Thymus (tissue), 11 donors: ENCODE data around the gene ATP5PO. TPM values are rescaled to one million over a fixed set of nuclear protein-coding genes. Genes with fewer than 3 reads are reported as not detected.

Source experiments
- DNase-seq, 9 donors: peaks; one replicate each; pipeline ENCODE4 v3.0.0-alpha.2; 2013; ENCODE audit warnings: low spot score in 9 of 9, low read depth in 6 of 9, missing footprints in 1 of 9
- H3K27ac ChIP-seq, 2 donors: one replicate each; pipeline ENCODE4 v1.5.1; 2013; ENCODE audit warnings: control low read depth in 1 of 2, low read depth in 1 of 2, low read length in 1 of 2, mild to moderate bottlenecking in 1 of 2, moderate library complexity in 1 of 2
- H3K27me3 ChIP-seq, 2 donors: one replicate each; pipeline ENCODE4 v1.5.1; 2013; ENCODE audit warnings: low read length in 1 of 2; ENCODE audit not compliant: control insufficient read depth in 2 of 2, insufficient read depth in 1 of 2
- H3K36me3 ChIP-seq, 2 donors: one replicate each; pipeline ENCODE4 v1.5.1; 2013; ENCODE audit warnings: low read length in 1 of 2, mild to moderate bottlenecking in 1 of 2, moderate library complexity in 1 of 2; ENCODE audit not compliant: control insufficient read depth in 2 of 2, insufficient read depth in 2 of 2
- H3K4me1 ChIP-seq, 2 donors: one replicate each; pipeline ENCODE4 v1.5.1; 2013; ENCODE audit warnings: low read length in 2 of 2; ENCODE audit not compliant: control insufficient read depth in 2 of 2, insufficient read depth in 2 of 2
- H3K4me3 ChIP-seq, 2 donors: one replicate each; pipeline ENCODE4 v1.5.1; 2013; ENCODE audit warnings: low read length in 2 of 2, control low read depth in 1 of 2, mild to moderate bottlenecking in 1 of 2
- H3K9me3 ChIP-seq, 2 donors: one replicate each; pipeline ENCODE4 v1.5.1; 2013; ENCODE audit warnings: low read length in 1 of 2, mild to moderate bottlenecking in 1 of 2; ENCODE audit not compliant: control insufficient read depth in 2 of 2, insufficient read depth in 1 of 2
- WGBS: extraction: QIAGEN DNeasy Blood & Tissue Kit; methylation state at CpG from one replicate; pipeline ENCODE4 v1.1.7; 2013; 5-methylcytosine and 5-hydroxymethylcytosine counted together
- polyA plus RNA-seq: library from polyadenylated mRNA; stranded (reverse); fragments of 200-250 nt; gene quantifications from one replicate; pipeline ENCODE4 v1.2.3, GENCODE V29; 2013
- total RNA-seq: library from RNA; stranded (reverse); fragments of 120-200 nt; gene quantifications from one replicate; pipeline ENCODE4 v1.2.4, GENCODE V29; 2013
- donor health status: healthy.

Gene ATP5PO
- total and polyA plus RNA-seq, 2 donors = 252 to 294 TPM

DNA sequence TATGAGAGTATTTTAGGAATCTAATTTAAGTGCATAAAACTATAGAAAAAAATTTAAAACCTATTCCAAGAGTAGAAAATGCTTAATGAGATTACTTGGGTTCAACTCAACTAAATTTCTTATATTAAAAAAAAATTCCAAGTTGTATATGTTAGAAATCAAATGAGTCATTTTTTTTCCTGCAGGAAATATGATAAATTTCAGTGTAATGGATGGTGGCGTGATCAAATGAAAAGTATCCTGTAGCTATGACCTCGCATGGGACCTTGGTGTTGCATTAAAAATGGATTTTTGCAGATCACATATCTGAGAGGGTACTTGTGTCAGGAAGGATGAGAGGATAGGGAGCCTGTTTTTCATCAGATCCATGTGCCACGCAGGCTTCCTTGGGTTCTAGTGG, 17.9 kb downstream of the ATP5PO start:
- no peaks in the 10 kb centered on the region for H3K9me3 ChIP-seq

DNA sequence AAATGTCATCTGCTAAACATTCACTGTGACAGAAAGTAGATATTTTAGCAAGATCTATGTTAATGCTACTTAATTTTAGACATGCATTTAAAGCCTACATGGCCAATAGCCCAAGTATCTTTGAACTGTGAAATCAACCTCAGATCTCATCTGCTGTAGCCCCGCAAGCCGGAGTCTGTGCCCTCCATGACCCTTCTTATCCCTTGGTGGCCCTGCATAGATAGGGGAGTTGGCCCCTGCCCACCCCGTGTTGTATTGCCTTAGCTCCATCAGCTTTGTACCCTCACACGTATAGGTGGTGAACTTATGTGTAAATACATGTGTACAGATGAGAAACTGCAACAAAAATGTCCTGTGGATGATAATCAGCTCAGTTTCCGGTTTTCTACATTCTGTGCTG, 18.5 kb downstream of the ATP5PO start:
- peaks cover 8 to 12% of the 10 kb centered on the region in 2 donors for H3K36me3 ChIP-seq
- H3K4me3 ChIP-seq = no peak overlapping the region
- WGBS = 97% methylated on average over 5 of the region's 5 CpGs
- H3K27me3 ChIP-seq = no peaks in the 10 kb centered on the region
- no peaks in the 10 kb centered on the region for H3K9me3 ChIP-seq
- no peak for DNase-seq
- H3K4me1 ChIP-seq = peaks cover 0 to 10% of the 10 kb centered on the region in 2 donors
- no peak overlapping the region for H3K27ac ChIP-seq

More for the DNA sequence above, 17.9 kb downstream of the ATP5PO start:
- Histone ChIP-seq H3K36me3 (peaks cover 15 to 19% of the 10 kb centered on the region in 2 donors), H3K27ac (no peak overlapping the region), H3K4me3 (no peak overlapping the region), H3K27me3 (no peaks in the 10 kb centered on the region), H3K4me1 (peaks cover 0 to 10% of the 10 kb centered on the region in 2 donors)
- DNase-seq = no peak
- WGBS = over 99% methylated on average over 3 of the region's 3 CpGs

DNA sequence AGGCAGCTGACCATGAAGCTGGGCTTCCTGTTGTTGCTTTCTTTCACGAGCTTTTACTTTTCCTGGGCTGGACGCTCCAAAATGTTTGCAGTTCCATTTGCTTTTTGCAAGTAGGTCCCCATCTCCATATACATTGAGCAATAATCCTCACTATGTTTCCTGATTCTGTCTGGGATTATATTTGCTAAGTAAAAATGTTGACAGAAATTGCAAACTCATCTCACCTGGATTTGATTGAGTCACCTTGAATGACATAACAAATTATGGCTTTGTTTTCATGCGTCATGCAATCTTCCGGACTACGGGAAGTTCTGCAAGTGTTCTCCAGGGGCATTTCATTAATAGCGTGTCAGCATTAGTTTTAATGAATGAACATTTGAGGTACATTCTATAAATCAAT, 18.9 kb downstream of the ATP5PO start:
- H3K4me1 ChIP-seq = peaks cover 0 to 10% of the 10 kb centered on the region in 2 donors
- H3K27ac ChIP-seq = no peak overlapping the region
- DNase-seq = no peak
- H3K4me3 ChIP-seq = no peak overlapping the region
- H3K27me3 ChIP-seq = no peaks in the 10 kb centered on the region
- 94% methylated on average over 6 of the region's 6 CpGs for WGBS
- peaks cover 5 to 8% of the 10 kb centered on the region in 2 donors for H3K36me3 ChIP-seq
- H3K9me3 ChIP-seq = no peaks in the 10 kb centered on the region

DNA sequence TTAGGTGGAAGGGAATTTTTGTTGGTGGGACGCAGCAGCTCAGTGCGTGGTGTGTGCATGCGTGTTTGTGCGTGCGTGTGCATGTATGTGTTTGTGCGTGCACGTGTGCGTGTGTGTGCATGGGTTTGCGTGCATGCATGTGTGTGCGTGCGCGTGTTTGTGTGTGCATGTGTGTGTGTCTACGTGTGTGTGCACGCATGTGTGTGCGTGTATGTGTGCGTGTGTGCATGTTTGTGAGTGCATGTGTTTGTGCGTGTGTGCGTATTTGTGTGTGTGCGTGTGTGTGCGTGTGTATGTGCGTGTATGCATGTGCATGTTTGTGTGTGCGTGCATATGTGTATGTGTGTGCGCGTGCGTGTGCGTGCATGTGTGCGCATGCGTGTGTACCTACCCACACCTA, 20.2 kb downstream of the ATP5PO start:
- peaks cover 0 to 10% of the 10 kb centered on the region in 2 donors for H3K4me1 ChIP-seq
- H3K36me3 ChIP-seq = no peaks in the 10 kb centered on the region
- no peak for DNase-seq
- no peaks in the 10 kb centered on the region for H3K9me3 ChIP-seq
- no peak overlapping the region for H3K27ac ChIP-seq
- WGBS = 83% methylated on average over 28 of the region's 28 CpGs
- no peak overlapping the region for H3K4me3 ChIP-seq
- H3K27me3 ChIP-seq = no peaks in the 10 kb centered on the region

DNA sequence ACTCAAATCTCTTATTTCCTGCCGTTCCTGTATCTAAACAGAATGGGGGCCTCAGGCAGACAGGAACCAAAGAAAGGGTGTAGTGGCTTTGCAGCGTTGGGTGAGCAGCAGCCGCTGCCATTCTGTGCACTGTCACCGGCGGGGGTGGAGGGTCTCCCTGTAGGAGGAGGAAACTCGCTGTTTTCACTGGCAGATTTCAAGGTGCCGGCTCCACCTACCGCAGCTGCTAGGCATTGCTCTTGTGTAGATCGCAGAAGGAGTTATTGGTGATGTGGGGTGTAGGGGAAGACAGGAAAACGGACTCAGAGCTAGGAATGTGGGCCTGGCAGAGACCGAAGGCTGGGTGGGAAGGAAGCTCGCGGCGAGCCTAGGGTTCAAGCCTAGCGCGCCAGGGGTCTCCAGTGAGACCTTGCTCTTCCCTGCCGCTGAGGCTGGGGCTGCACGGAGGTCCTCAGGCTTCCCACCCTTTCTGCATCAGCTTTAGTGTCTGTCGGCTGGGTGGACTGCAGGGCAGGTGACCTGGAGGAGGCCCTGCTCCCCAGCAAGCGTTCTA, 20.8 kb downstream of the ATP5PO start:
- peak; percentile 72 to 94 (median 85) for DNase-seq
- Histone ChIP-seq H3K4me3 (peak overlapping the region; percentile 0 to 23), H3K4me1 (peaks cover 0 to 10% of the 10 kb centered on the region in 2 donors), H3K27ac (peak overlapping the region in 1 of 2 donors; percentile 78), H3K27me3 (no peaks in the 10 kb centered on the region), H3K9me3 (no peaks in the 10 kb centered on the region), H3K36me3 (no peaks in the 10 kb centered on the region)
- 6% methylated on average over 20 of the region's 20 CpGs for WGBS

DNA sequence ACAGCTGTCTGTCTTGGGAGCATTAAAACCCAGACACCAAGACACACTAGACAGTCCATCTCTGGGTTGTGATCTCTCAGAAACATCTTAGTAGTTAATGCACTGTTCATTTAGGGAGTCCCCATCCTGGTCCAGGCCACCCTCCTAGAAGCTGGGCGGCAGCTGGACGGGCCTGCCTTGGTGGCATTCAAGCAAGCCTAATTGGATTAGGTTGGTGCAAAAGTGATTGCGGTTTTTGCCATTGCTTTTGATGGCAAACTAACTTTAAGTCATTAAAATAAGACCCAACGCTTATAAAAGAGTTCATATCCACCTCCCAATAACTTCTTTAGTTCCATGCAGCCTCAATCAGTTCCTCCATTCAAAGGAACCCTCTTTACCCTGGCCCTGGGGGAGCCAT, 21.7 kb downstream of the ATP5PO start:
- H3K36me3 ChIP-seq = no peaks in the 10 kb centered on the region
- peak overlapping the region in 1 of 2 donors; percentile 78 for H3K27ac ChIP-seq
- no peaks in the 10 kb centered on the region for H3K27me3 ChIP-seq
- no peak for DNase-seq
- H3K4me3 ChIP-seq = no peak overlapping the region
- WGBS = 96% methylated on average over 4 of the region's 4 CpGs
- H3K4me1 ChIP-seq = peaks cover 0 to 10% of the 10 kb centered on the region in 2 donors
- no peaks in the 10 kb centered on the region for H3K9me3 ChIP-seq

DNA sequence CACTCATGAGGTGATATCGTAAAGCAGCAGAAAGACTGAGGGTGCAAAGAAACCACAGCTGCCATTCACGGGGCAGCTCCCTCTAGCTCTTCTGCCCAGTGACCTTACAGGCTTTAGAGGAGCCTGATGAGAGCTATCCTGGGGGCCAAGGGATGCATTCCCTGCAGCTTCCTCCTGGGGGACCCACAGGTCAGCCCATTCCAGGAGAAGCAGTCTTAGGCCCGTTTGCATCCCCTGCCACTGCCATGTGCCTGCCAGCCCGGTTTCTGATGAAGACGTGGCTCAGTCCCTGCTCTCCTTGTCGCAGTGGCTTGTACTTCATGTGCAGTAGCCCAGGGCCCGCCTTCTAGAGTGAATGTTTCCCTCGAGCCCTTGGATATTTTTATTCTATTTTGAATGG, 22.8 kb downstream of the ATP5PO start:
- no peak for DNase-seq
- Histone ChIP-seq H3K36me3 (no peaks in the 10 kb centered on the region), H3K4me3 (no peak overlapping the region), H3K4me1 (peaks cover 0 to 10% of the 10 kb centered on the region in 2 donors), H3K9me3 (no peaks in the 10 kb centered on the region), H3K27ac (no peak overlapping the region), H3K27me3 (no peaks in the 10 kb centered on the region)
- WGBS = 95% methylated on average over 8 of the region's 8 CpGs

DNA sequence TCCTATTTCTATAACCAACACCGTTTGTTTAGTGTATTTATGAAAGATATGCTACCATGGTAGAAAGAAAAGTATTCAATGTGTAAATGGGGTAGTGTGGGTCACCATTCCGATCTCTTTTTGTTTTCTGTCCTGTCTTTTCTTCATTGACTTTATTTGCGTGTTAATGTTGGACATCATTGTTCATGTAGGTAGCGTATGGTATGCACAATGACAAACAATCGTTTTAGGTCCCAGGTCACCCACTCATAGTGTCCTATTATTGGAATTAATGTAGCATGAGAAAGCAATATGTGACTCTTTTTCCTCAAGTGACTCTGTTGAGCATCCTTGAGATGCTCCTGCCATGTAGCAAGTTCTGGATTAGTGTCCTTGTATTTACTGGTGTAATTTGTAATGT, 25.4 kb downstream of the ATP5PO start:
- peaks cover 0 to 9% of the 10 kb centered on the region in 2 donors for H3K4me1 ChIP-seq

DNA sequence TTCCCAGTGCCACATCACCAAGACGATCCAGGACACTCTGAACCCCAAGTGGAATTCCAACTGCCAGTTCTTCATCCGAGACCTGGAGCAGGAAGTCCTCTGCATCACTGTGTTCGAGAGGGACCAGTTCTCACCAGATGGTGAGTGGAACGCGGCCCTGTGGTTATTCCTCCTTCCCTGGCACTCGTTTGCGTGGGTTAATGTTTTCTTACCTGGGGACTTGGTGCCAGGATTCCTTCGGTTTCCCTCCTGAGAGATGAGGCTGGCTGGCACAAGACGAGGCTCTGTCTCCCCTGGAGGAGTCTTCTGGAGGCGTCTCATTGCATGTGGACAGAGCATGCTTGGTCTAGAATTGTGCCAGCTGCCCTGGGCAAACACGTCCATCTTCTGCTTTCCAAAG, 29.3 kb downstream of the ATP5PO start:
- H3K9me3 ChIP-seq = no peaks in the 10 kb centered on the region
- no peaks in the 10 kb centered on the region for H3K27me3 ChIP-seq
- no peaks in the 10 kb centered on the region for H3K36me3 ChIP-seq
- H3K4me1 ChIP-seq = no peaks in the 10 kb centered on the region
- no peak for DNase-seq
- H3K27ac ChIP-seq = no peak overlapping the region
- WGBS = 96% methylated on average over 11 of the region's 11 CpGs
- no peak overlapping the region for H3K4me3 ChIP-seq

More for the DNA sequence above, 25.4 kb downstream of the ATP5PO start:
- Histone ChIP-seq H3K9me3 (no peaks in the 10 kb centered on the region), H3K27ac (no peak overlapping the region), H3K27me3 (no peaks in the 10 kb centered on the region), H3K4me3 (no peak overlapping the region), H3K36me3 (no peaks in the 10 kb centered on the region)
- no peak for DNase-seq
- 97% methylated on average over 5 of the region's 5 CpGs for WGBS
